SK-N-SH (cell line): ENCODE results near the gene PCDHB10. TPM values are rescaled to one million over a fixed set of nuclear protein-coding genes. Genes with fewer than 3 reads are reported as not detected.

Experiments used
- CTCF ChIA-PET: fragments of 300-600, 350-600 bp; formaldehyde crosslinking; extraction: SDS; loops from one replicate; lab custom pipeline; 2021; lab: Yijun Ruan, JAX
- POLR2A ChIA-PET: fragments of 350-600 bp; sonication (Branson Sonifier 250); formaldehyde crosslinking; extraction: SDS; loops from one replicate; lab custom pipeline; 2020; ENCODE audit warnings: antibody characterized with exemption, inconsistent platforms; lab: Yijun Ruan, JAX
- DNase-seq: peaks from one replicate; pipeline ENCODE4 v3.0.0; 2012
- H2AFZ ChIP-seq: fragments of 200-600 bp; sonication (generic); 2 replicates; pipeline ENCODE4 v1.8.1; 2016; ENCODE audit warnings: antibody characterized with exemption, mild to moderate bottlenecking, low read depth
- H3F3A ChIP-seq: fragments of 200-600 bp; sonication (generic); replicated peaks from 2 replicates; pipeline ENCODE3; 2016; ENCODE audit warnings: antibody characterized with exemption, mild to moderate bottlenecking; ENCODE audit not compliant: insufficient read depth
- H3K27ac ChIP-seq, 2 experiments: fragments of 200-500 bp in 1 of 2; fragments of 200-600 bp in 1 of 2; sonication (Bioruptor generic) in 1 of 2; sonication (generic), shearing (Covaris generic) in 1 of 2; 2 replicates each; pipeline versions ENCODE4 v1.5.1 to v1.6.1; 2014 to 2016; ENCODE audit warnings: low read depth in 2 of 2, inconsistent platforms in 1 of 2, low read length in 1 of 2, mild to moderate bottlenecking in 1 of 2, mixed read lengths in 1 of 2
- H3K27me3 ChIP-seq: fragments of 200-600 bp; sonication (generic), shearing (Covaris generic); 2 replicates; pipeline ENCODE4 v1.6.1; 2016; ENCODE audit warnings: mixed run types; ENCODE audit not compliant: insufficient read depth
- H3K36me3 ChIP-seq, 2 experiments: fragments of 200-500 bp in 1 of 2; fragments of 200-600 bp in 1 of 2; sonication (Bioruptor generic) in 1 of 2; sonication (generic) in 1 of 2; replicated peaks in 1 of 2; 2 replicates each; pipeline versions ENCODE3 to v1.5.1; 2014 to 2016; ENCODE audit warnings: low read length in 1 of 2, mild to moderate bottlenecking in 1 of 2; ENCODE audit not compliant: insufficient read depth in 2 of 2, control insufficient read depth in 1 of 2
- H3K4me1 ChIP-seq, 2 experiments: fragments of 200-500 bp in 1 of 2; fragments of 200-600 bp in 1 of 2; sonication (Bioruptor generic) in 1 of 2; sonication (generic), shearing (Covaris generic) in 1 of 2; 2 replicates each; pipeline versions ENCODE4 v1.5.1 to v1.6.1; 2014 to 2016; ENCODE audit warnings: low read depth in 1 of 2, low read length in 1 of 2, mixed run types in 1 of 2; ENCODE audit not compliant: insufficient read depth in 2 of 2, control insufficient read depth in 1 of 2
- H3K4me2 ChIP-seq: fragments of 200-600 bp; sonication (generic), shearing (Covaris generic); 2 replicates; pipeline ENCODE4 v1.6.1; 2017; ENCODE audit warnings: mixed run types
- H3K4me3 ChIP-seq, 2 experiments: fragments of 200-500 bp in 1 of 2; fragments of 200-600 bp in 1 of 2; sonication (Bioruptor generic) in 1 of 2; sonication (generic), shearing (Covaris generic) in 1 of 2; 2 replicates each; pipeline versions ENCODE4 v1.5.1 to v1.8.1; 2014 to 2016; ENCODE audit warnings: low read depth in 2 of 2, inconsistent platforms in 1 of 2, low read length in 1 of 2, mild to moderate bottlenecking in 1 of 2, mixed read lengths in 1 of 2, moderate library complexity in 1 of 2
- H3K79me2 ChIP-seq: fragments of 200-600 bp; sonication (generic); 2 replicates; pipeline ENCODE4 v1.8.1; 2017; ENCODE audit warnings: mild to moderate bottlenecking; ENCODE audit not compliant: insufficient read depth
- H3K9ac ChIP-seq: fragments of 200-600 bp; sonication (generic); 2 replicates; pipeline ENCODE4 v1.6.1; 2017; ENCODE audit warnings: mixed run types
- H3K9me2 ChIP-seq: fragments of 200-600 bp; sonication (generic); 2 replicates; pipeline ENCODE4 v1.6.1; 2017; ENCODE audit warnings: mixed run types
- H3K9me3 ChIP-seq: fragments of 200-600 bp; sonication (generic); 2 replicates; pipeline ENCODE4 v1.6.1; 2017; ENCODE audit warnings: mixed run types, mild to moderate bottlenecking, moderate library complexity
- H4K20me1 ChIP-seq: fragments of 200-600 bp; sonication (generic); 2 replicates; pipeline ENCODE4 v1.6.1; 2017; ENCODE audit warnings: mild to moderate bottlenecking, mixed run types; ENCODE audit not compliant: insufficient read depth
- EZH2phosphoT487 ChIP-seq: fragments of 200-600 bp; sonication (generic); IDR thresholded peaks from 2 replicates; pipeline ENCODE4 v1.6.1; 2017; ENCODE audit warnings: low read depth, mixed run types, mild to moderate bottlenecking, antibody characterized with exemption, moderate library complexity, borderline replicate concordance
- MEF2A ChIP-seq: IDR thresholded peaks from 2 replicates; pipeline ENCODE4 v1.4.0; 2012; ENCODE audit warnings: low read depth, borderline replicate concordance
- WGBS: methylation state at CpG from one replicate; pipeline ENCODE4 v1.1.6; 2017; ENCODE audit warnings: low lambda C conversion rate; 5-methylcytosine and 5-hydroxymethylcytosine counted together
- polyA plus RNA-seq, 3 experiments: library from polyadenylated mRNA; depleted of rRNA; stranded (reverse); fragments of >200 nt; gene quantifications; 2 replicates each; pipeline ENCODE4 v1.2.3, GENCODE V29; 2012
- TF ChIP-seq, protein P1 (sequence below): IDR thresholded peaks from 2 replicates; pipeline ENCODE4; 2012
- TF ChIP-seq, protein P2 (sequence below): IDR thresholded peaks from 2 replicates; pipeline ENCODE4 v1.6.1; 2012; ENCODE audit warnings: mild to moderate bottlenecking, low read depth, low read length, moderate library complexity
- TF ChIP-seq, protein P3 (sequence below): IDR thresholded peaks from 2 replicates; pipeline ENCODE4 v1.4.0; 2012; ENCODE audit warnings: low read depth, borderline replicate concordance
- TF ChIP-seq, protein P4 (sequence below): fragments of 150-350 bp; IDR thresholded peaks from 2 replicates; pipeline ENCODE4 v1.6.1; 2016; ENCODE audit warnings: mild to moderate bottlenecking, low read depth, low read length

The PCDHB10 gene
- polyA plus RNA-seq, 1 of the 3 experiments (the other 2 are of a cell fraction) = 1.5 TPM

DNA sequence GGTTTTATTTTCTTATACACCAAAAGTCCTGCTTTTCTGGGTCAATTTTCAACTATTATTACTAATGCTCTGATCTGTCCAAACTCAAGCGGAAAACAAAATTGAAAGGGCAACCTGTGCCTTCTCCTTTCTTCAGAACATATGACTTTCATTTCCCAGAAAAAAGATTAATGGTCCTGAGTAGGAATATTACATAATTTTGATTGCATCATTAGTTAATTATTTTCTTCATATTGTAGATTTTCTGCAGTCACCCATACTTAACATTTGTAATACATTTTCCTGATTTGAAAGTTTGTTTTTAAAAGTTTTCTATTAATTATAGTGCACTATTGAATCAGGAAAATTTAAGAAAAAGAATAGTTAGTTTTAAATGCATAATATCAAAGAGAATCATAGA is 16.2 kb upstream of the PCDHB10 start:
- no peaks in the 10 kb centered on the region for H4K20me1 ChIP-seq
- no peaks in the 10 kb centered on the region for H3K79me2 ChIP-seq
- no peak overlapping the region for H3K27ac ChIP-seq
- H3K4me3 ChIP-seq = no peak overlapping the region
- POLR2A ChIA-PET = no interaction called here
- H3K4me2 ChIP-seq = no peak overlapping the region
- TF ChIP-seq EZH2phosphoT487 (no peak), MEF2A (no peak)
- TF ChIP-seq, protein P1, sequence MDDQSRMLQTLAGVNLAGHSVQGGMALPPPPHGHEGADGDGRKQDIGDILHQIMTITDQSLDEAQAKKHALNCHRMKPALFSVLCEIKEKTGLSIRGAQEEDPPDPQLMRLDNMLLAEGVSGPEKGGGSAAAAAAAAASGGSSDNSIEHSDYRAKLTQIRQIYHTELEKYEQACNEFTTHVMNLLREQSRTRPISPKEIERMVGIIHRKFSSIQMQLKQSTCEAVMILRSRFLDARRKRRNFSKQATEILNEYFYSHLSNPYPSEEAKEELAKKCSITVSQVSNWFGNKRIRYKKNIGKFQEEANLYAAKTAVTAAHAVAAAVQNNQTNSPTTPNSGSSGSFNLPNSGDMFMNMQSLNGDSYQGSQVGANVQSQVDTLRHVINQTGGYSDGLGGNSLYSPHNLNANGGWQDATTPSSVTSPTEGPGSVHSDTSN = no peak
- TF ChIP-seq, protein P2, sequence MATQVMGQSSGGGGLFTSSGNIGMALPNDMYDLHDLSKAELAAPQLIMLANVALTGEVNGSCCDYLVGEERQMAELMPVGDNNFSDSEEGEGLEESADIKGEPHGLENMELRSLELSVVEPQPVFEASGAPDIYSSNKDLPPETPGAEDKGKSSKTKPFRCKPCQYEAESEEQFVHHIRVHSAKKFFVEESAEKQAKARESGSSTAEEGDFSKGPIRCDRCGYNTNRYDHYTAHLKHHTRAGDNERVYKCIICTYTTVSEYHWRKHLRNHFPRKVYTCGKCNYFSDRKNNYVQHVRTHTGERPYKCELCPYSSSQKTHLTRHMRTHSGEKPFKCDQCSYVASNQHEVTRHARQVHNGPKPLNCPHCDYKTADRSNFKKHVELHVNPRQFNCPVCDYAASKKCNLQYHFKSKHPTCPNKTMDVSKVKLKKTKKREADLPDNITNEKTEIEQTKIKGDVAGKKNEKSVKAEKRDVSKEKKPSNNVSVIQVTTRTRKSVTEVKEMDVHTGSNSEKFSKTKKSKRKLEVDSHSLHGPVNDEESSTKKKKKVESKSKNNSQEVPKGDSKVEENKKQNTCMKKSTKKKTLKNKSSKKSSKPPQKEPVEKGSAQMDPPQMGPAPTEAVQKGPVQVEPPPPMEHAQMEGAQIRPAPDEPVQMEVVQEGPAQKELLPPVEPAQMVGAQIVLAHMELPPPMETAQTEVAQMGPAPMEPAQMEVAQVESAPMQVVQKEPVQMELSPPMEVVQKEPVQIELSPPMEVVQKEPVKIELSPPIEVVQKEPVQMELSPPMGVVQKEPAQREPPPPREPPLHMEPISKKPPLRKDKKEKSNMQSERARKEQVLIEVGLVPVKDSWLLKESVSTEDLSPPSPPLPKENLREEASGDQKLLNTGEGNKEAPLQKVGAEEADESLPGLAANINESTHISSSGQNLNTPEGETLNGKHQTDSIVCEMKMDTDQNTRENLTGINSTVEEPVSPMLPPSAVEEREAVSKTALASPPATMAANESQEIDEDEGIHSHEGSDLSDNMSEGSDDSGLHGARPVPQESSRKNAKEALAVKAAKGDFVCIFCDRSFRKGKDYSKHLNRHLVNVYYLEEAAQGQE = no peak
- TF ChIP-seq, protein P3, sequence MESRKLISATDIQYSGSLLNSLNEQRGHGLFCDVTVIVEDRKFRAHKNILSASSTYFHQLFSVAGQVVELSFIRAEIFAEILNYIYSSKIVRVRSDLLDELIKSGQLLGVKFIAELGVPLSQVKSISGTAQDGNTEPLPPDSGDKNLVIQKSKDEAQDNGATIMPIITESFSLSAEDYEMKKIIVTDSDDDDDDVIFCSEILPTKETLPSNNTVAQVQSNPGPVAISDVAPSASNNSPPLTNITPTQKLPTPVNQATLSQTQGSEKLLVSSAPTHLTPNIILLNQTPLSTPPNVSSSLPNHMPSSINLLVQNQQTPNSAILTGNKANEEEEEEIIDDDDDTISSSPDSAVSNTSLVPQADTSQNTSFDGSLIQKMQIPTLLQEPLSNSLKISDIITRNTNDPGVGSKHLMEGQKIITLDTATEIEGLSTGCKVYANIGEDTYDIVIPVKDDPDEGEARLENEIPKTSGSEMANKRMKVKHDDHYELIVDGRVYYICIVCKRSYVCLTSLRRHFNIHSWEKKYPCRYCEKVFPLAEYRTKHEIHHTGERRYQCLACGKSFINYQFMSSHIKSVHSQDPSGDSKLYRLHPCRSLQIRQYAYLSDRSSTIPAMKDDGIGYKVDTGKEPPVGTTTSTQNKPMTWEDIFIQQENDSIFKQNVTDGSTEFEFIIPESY = no peak
- TF ChIP-seq, protein P4, sequence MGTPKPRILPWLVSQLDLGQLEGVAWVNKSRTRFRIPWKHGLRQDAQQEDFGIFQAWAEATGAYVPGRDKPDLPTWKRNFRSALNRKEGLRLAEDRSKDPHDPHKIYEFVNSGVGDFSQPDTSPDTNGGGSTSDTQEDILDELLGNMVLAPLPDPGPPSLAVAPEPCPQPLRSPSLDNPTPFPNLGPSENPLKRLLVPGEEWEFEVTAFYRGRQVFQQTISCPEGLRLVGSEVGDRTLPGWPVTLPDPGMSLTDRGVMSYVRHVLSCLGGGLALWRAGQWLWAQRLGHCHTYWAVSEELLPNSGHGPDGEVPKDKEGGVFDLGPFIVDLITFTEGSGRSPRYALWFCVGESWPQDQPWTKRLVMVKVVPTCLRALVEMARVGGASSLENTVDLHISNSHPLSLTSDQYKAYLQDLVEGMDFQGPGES = no peak
- no peaks in the 10 kb centered on the region for H3F3A ChIP-seq
- no peaks in the 10 kb centered on the region for H3K9me2 ChIP-seq
- H3K9me3 ChIP-seq = no peaks in the 10 kb centered on the region; the same call in 1 of the 2 replicates
- no peaks in the 10 kb centered on the region; a peak in 1 of 4 replicates for H3K4me1 ChIP-seq
- WGBS = 52% methylated on average over 1 of the region's 1 CpG
- H2AFZ ChIP-seq = no peak overlapping the region
- H3K36me3 ChIP-seq = no peaks in the 10 kb centered on the region
- CTCF ChIA-PET = interaction anchor here (0.6 to 1.0 kb wide), 2 partner anchors 30 to 33 kb away, joined by 3 to 4 read pairs; no protein-coding TSS in a partner anchor
- H3K9ac ChIP-seq = no peak overlapping the region
- H3K27me3 ChIP-seq = no peaks in the 10 kb centered on the region
- no peak for DNase-seq
